Psoas muscle (tissue), 8 donors: ENCODE data around the gene PMPCA. TPM values are rescaled to one million over a fixed set of nuclear protein-coding genes. Genes with fewer than 3 reads are reported as not detected.

Experiments
- ATAC-seq, 4 donors: fragments of 200-7000 bp; cut with Tn5 transposase; one replicate each; pipeline ENCODE4 v1.9.1; 2020; ENCODE audit warnings: moderate library complexity in 3 of 4, mild to moderate bottlenecking in 2 of 4
- DNase-seq, 2 donors: peaks; one replicate each; pipeline ENCODE4 v3.0.0-alpha.2; 2020
- H3K27ac ChIP-seq: fragments of 200-600 bp; one replicate; pipeline ENCODE4 v1.8.0; 2022
- H3K27me3 ChIP-seq, 3 donors: fragments of 200-600 bp in 1 of 3; one replicate each; pipeline versions ENCODE4 v1.6.1 to v1.8.0; 2013 to 2022; ENCODE audit warnings: low read length in 2 of 3, mild to moderate bottlenecking in 2 of 3, moderate library complexity in 1 of 3; ENCODE audit not compliant: insufficient read depth in 3 of 3
- H3K36me3 ChIP-seq, 2 donors: fragments of 200-600 bp in 1 of 2; one replicate each; pipeline versions ENCODE4 v1.6.1 to v1.8.0; 2013 to 2022; ENCODE audit warnings: low read depth in 1 of 2, mild to moderate bottlenecking in 1 of 2, moderate library complexity in 1 of 2; ENCODE audit not compliant: insufficient read depth in 1 of 2
- H3K4me1 ChIP-seq: fragments of 200-600 bp; one replicate; pipeline ENCODE4 v1.8.0; 2022
- H3K4me3 ChIP-seq: fragments of 200-600 bp; one replicate; pipeline ENCODE4 v1.8.0; 2022; ENCODE audit warnings: mild to moderate bottlenecking
- H3K9me3 ChIP-seq: fragments of 200-600 bp; one replicate; pipeline ENCODE4 v1.8.0; 2022
- CTCF ChIP-seq: fragments of 200-600 bp; IDR thresholded peaks from one replicate; pipeline ENCODE4 v1.8.0; 2022; ENCODE audit warnings: antibody characterized with exemption
- WGBS, 3 donors: extraction: QIAGEN DNeasy Blood & Tissue Kit; methylation state at CpG; one replicate each; pipeline versions ENCODE4 v1.1.6 to v1.1.7; 2013; 5-methylcytosine and 5-hydroxymethylcytosine counted together
- intact Hi-C, 2 donors: fragments of 100-400 bp; cut with DNase I; formaldehyde crosslinking; loops; one replicate each; pipeline versions ENCODE4 v1.11.0 to v1.14.2; 2022
- polyA plus RNA-seq, 3 donors: library from polyadenylated mRNA; stranded (reverse); fragments of 200-250 nt; gene quantifications; one replicate each; pipeline ENCODE4 v1.2.3, GENCODE V29; 2013
- total RNA-seq, 4 donors: library from RNA; stranded (reverse); fragmentation: NEBNext Ultra II Directional in 2 of 4; extraction: Animal tissue kit (Norgen Biotek cat#: 25700) in 2 of 4; gene quantifications; one replicate each; pipeline versions ENCODE4 v1.2.1 to v1.2.4, GENCODE V29; 2021 to 2023
- donor health status: healthy with polysubstance abuse.
- donor health status: DM: no; HTN: no; CAD: no; lungs with moderate emphysema.
- donor health status: Bipolar disorder and iron deficiency.
- donor health status: healthy.
- donor health status: DM: yes; HTN: yes; CAD: no.
- donor health status: DM: no; HTN: no; CAD: no.
- donor health status: DM: no; HTN: no; CAD: no.
- donor health status: DM: yes; HTN: yes; CAD: no.

The PMPCA gene
- total and polyA plus RNA-seq, 7 donors: 42.4 to 116 (median 63.6) TPM

- Histone ChIP-seq H3K27me3 (no peaks in the 10 kb centered on the region), H3K27ac (no peak overlapping the region), H3K4me3 (no peak overlapping the region), H3K9me3 (no peaks in the 10 kb centered on the region), H3K4me1 (no peaks in the 10 kb centered on the region), H3K36me3 (peaks cover 7 to 100% of the 10 kb centered on the region in 2 donors)
- DNase-seq: no peak
- intact Hi-C loops: no loop called here
- whole genome bisulfite sequencing, 3 donors: 90 to 97% (median 92%) methylated on average over 6 of the region's 6 CpGs
- no peak for TF ChIP-seq CTCF
- ATAC-seq: no peak
Observed at GRCh38 chr9:136464241-136464640, 53.8 kb downstream of the PMPCA start.

GRCh38 chr9:136465500-136466154, 55.2 kb downstream of the PMPCA start:
- Histone ChIP-seq H3K27ac (no peak overlapping the region), H3K27me3 (no peaks in the 10 kb centered on the region), H3K9me3 (no peaks in the 10 kb centered on the region), H3K36me3 (peaks cover 7 to 100% of the 10 kb centered on the region in 2 donors), H3K4me3 (no peak overlapping the region), H3K4me1 (no peaks in the 10 kb centered on the region)
- intact Hi-C loops: no loop called here
- TF ChIP-seq CTCF: no peak
- DNase-seq (no peak), ATAC-seq (no peak)
- WGBS, 3 donors: 92 to 93% (median 92%) methylated on average over 27 of the region's 27 CpGs

GRCh38 chr9:136466155-136466541, 55.7 kb downstream of the PMPCA start:
- Histone ChIP-seq H3K36me3 (peaks cover 7 to 100% of the 10 kb centered on the region in 2 donors), H3K9me3 (no peaks in the 10 kb centered on the region), H3K4me3 (no peak overlapping the region), H3K27me3 (no peaks in the 10 kb centered on the region), H3K27ac (no peak overlapping the region), H3K4me1 (no peaks in the 10 kb centered on the region)
- intact Hi-C loops: no loop called here
- no peak for TF ChIP-seq CTCF
- 93 to 96% (median 94%) methylated on average over 30 of the region's 30 CpGs for WGBS, 3 donors
- ATAC-seq: no peak
- DNase-seq: no peak

- Histone ChIP-seq H3K27me3 (no peaks in the 10 kb centered on the region), H3K27ac (no peak overlapping the region), H3K36me3 (peaks cover 7 to 100% of the 10 kb centered on the region in 2 donors), H3K9me3 (no peaks in the 10 kb centered on the region), H3K4me1 (no peaks in the 10 kb centered on the region), H3K4me3 (no peak overlapping the region)
- ATAC-seq (no peak), DNase-seq (no peak)
- no peak for TF ChIP-seq CTCF
- intact Hi-C loops: no loop called here
- 54 to 67% (median 56%) methylated on average over 15 of the region's 15 CpGs for WGBS, 3 donors
Observed at GRCh38 chr9:136467766-136468165, 57.3 kb downstream of the PMPCA start.

GRCh38 chr9:136470356-136470755, 59.9 kb downstream of the PMPCA start:
- ATAC-seq: no peak
- peaks cover 4 to 100% of the 10 kb centered on the region in 2 donors for H3K36me3 ChIP-seq
- no peaks in the 10 kb centered on the region for H3K9me3 ChIP-seq
- H3K27ac ChIP-seq: no peak overlapping the region
- 84 to 91% (median 89%) methylated on average over 11 of the region's 11 CpGs for WGBS, 3 donors
- H3K27me3 ChIP-seq: no peaks in the 10 kb centered on the region
- TF ChIP-seq CTCF: no peak
- no peak overlapping the region for H3K4me3 ChIP-seq
- no peaks in the 10 kb centered on the region for H3K4me1 ChIP-seq
- no peak for DNase-seq
- intact Hi-C loops: loop anchor here in 1 of 2 donors (5.0 kb wide), 1 partner anchor 58 kb away; the partner anchor contains the start of genes ENTR1 and PMPCA
